Nephron (organoid): Measurements from ENCODE around the gene SKAP1.

Experiments used
- H3K27ac Mint-ChIP-seq, 3 experiments: 2 replicates each; pipeline ENCODE4 v1.8.0; 2020; ENCODE audit warnings: mixed read lengths in 3 of 3, mild to moderate bottlenecking in 2 of 3, moderate library complexity in 1 of 3
- H3K27me3 Mint-ChIP-seq: 2 replicates; pipeline ENCODE4 v1.8.0; 2021; ENCODE audit warnings: low read depth, mild to moderate bottlenecking, moderate library complexity, mixed read lengths
- H3K36me3 Mint-ChIP-seq: 2 replicates; pipeline ENCODE4 v1.8.0; 2020; ENCODE audit warnings: low read depth, mixed read lengths
- H3K4me1 Mint-ChIP-seq: 2 replicates; pipeline ENCODE4 v1.8.0; 2020; ENCODE audit warnings: mixed read lengths
- H3K4me3 Mint-ChIP-seq, 3 experiments: 2 replicates each; pipeline ENCODE4 v1.8.0; 2020; ENCODE audit warnings: mild to moderate bottlenecking in 3 of 3, mixed read lengths in 3 of 3, moderate library complexity in 2 of 3
- H3K9me3 Mint-ChIP-seq: 2 replicates; pipeline ENCODE4 v1.8.0; 2020; ENCODE audit warnings: mixed read lengths
- TF ChIP-seq, protein P1 (sequence below), 3 experiments: fragments of 200-600 bp; sonication (generic); IDR thresholded peaks; one replicate each; pipeline ENCODE4 v1.5.0; 2021; ENCODE audit warnings: antibody characterized with exemption in 3 of 3; ENCODE audit not compliant: unreplicated experiment in 3 of 3

Gene SKAP1

DNA sequence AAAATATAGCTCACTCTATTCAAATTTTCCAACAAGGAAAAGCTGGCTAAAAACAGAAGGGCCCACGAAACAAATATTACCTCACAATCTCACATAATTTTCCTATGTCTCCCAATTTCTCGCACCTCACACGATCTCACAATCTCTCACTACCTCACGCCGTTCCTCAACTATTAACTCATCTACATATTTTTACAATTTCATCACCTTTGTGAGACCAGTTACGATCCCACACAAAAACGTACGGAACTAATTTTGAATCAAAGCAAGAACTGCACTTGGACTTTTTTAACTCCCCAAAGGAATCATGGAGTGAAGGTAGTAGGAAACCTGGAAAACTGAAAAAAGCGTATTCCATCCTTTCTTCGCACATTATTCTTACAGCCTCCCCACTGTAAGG is 329.9 kb downstream of the SKAP1 start:
- no peaks in the 10 kb centered on the region for H3K27me3 Mint-ChIP-seq
- H3K27ac Mint-ChIP-seq: peak overlapping the region; percentile 89 to 98 (median 98)
- TF ChIP-seq, protein P1, sequence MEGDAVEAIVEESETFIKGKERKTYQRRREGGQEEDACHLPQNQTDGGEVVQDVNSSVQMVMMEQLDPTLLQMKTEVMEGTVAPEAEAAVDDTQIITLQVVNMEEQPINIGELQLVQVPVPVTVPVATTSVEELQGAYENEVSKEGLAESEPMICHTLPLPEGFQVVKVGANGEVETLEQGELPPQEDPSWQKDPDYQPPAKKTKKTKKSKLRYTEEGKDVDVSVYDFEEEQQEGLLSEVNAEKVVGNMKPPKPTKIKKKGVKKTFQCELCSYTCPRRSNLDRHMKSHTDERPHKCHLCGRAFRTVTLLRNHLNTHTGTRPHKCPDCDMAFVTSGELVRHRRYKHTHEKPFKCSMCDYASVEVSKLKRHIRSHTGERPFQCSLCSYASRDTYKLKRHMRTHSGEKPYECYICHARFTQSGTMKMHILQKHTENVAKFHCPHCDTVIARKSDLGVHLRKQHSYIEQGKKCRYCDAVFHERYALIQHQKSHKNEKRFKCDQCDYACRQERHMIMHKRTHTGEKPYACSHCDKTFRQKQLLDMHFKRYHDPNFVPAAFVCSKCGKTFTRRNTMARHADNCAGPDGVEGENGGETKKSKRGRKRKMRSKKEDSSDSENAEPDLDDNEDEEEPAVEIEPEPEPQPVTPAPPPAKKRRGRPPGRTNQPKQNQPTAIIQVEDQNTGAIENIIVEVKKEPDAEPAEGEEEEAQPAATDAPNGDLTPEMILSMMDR (IDR thresholded peaks at IDR 0.05; ENCODE audit: unreplicated experiment in 3 of 3): no peak
- peaks cover 4% of the 10 kb centered on the region for H3K9me3 Mint-ChIP-seq
- H3K4me1 Mint-ChIP-seq: peaks cover 11% of the 10 kb centered on the region
- H3K36me3 Mint-ChIP-seq: peaks cover 9% of the 10 kb centered on the region
- H3K4me3 Mint-ChIP-seq: peak overlapping the region; percentile 97 to 100 (median 98)

DNA sequence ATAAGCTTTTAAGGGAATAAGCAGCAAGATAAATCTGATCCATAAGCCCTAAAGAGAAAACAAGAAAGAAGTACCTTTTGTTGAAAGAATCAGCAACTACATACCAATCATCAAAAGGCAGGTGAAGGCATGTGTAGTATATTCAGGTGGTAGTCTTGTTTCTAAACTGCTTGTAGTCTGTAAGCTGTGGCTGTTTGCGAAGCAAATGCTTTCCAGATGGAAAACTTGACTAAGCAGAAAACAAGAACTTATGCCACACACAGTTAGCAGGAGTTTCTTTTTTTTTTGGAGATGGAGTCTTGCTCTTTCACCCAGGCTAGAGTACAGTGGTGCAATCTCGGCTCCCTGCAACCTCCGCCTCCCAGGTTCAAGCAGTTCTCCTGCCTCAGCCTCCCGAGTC is 334.4 kb downstream of the SKAP1 start:
- no peaks in the 10 kb centered on the region for H3K27me3 Mint-ChIP-seq
- no peaks in the 10 kb centered on the region for H3K9me3 Mint-ChIP-seq
- peaks cover 11% of the 10 kb centered on the region for H3K4me1 Mint-ChIP-seq
- H3K36me3 Mint-ChIP-seq: peaks cover 23% of the 10 kb centered on the region
- TF ChIP-seq, protein P1 (IDR thresholded peaks at IDR 0.05; ENCODE audit: unreplicated experiment in 3 of 3): no peak
- peak overlapping the region in 1 of 3 experiments; percentile 40 for H3K27ac Mint-ChIP-seq
- no peak overlapping the region for H3K4me3 Mint-ChIP-seq

DNA sequence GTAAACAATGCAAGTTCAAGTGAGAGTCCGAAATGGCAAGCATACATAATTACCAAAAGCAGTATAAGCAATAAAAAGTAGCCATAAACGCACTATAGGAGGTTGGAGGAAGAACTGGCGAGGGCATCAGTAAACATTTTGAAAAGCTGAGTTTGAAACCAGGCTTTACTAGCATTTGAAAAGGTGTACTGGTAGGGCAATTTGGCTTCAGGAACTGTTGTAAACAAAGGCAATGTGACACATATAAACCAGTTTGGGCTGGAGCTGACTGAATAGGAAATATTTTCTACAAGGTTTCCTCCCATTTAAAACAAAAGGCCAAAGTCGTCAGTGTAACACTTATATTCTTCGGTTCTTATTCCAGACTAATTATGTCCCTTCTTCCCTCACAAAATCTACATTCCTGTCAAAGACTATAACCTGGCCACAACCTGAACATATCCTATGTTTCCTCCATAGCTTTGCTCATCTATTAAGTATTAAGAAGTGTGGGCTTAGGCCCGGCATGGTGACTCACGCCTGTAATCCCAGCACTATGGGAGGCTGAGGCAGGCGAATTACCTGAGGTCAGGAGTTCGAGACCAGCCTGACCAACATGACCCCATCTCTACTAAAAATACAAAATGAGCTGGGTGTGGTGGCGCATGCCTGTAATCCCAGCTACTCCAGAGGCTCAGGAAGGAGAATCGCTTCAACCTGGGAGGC is 336.5 kb downstream of the SKAP1 start:
- no peaks in the 10 kb centered on the region for H3K27me3 Mint-ChIP-seq
- no peaks in the 10 kb centered on the region for H3K9me3 Mint-ChIP-seq
- H3K4me1 Mint-ChIP-seq: peaks cover 11% of the 10 kb centered on the region
- peaks cover 26% of the 10 kb centered on the region for H3K36me3 Mint-ChIP-seq
- TF ChIP-seq, protein P1 (IDR thresholded peaks at IDR 0.05; ENCODE audit: unreplicated experiment in 3 of 3): no peak
- H3K4me3 Mint-ChIP-seq: no peak overlapping the region
- H3K27ac Mint-ChIP-seq: peak overlapping the region in 1 of 3 experiments; percentile 71

DNA sequence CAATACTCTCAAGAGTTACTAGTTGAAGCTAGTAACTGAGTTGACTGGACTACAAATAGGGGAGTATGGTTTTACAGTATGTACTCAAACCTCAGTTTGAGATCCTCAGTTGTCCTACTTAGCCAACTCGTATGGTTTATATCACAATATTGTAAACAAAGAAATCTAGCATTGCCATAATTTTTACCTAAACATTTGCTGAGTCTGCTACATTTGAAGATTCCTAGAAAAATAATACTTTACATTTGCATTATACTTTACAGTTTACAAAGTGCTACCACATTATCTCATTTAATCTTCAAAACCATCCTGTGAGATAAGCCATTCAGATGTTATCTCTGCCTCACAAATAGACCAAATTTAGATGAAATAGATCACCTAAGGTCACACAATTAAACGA is 345.1 kb downstream of the SKAP1 start:
- no peak overlapping the region for H3K4me3 Mint-ChIP-seq
- H3K9me3 Mint-ChIP-seq: no peaks in the 10 kb centered on the region
- no peaks in the 10 kb centered on the region for H3K27me3 Mint-ChIP-seq
- H3K36me3 Mint-ChIP-seq: peaks cover 15% of the 10 kb centered on the region
- peaks cover 20% of the 10 kb centered on the region for H3K4me1 Mint-ChIP-seq
- TF ChIP-seq, protein P1 (IDR thresholded peaks at IDR 0.05; ENCODE audit: unreplicated experiment in 3 of 3): no peak
- H3K27ac Mint-ChIP-seq: peak overlapping the region; percentile 73 to 88 (median 86)
